GM12801 (cell line): ENCODE results near the gene CTDSPL.

ENCODE experiments used
- TF ChIP-seq, protein P1 (sequence below): IDR thresholded peaks from one replicate; pipeline ENCODE4 v1.5.1; 2011; ENCODE audit warnings: control low read depth; ENCODE audit not compliant: insufficient read length; ENCODE audit errors: extremely low read depth

CTDSPL gene

GRCh38 chr3:37984596-37984995 is 122.9 kb downstream of the CTDSPL start:
- TF ChIP-seq, protein P1, sequence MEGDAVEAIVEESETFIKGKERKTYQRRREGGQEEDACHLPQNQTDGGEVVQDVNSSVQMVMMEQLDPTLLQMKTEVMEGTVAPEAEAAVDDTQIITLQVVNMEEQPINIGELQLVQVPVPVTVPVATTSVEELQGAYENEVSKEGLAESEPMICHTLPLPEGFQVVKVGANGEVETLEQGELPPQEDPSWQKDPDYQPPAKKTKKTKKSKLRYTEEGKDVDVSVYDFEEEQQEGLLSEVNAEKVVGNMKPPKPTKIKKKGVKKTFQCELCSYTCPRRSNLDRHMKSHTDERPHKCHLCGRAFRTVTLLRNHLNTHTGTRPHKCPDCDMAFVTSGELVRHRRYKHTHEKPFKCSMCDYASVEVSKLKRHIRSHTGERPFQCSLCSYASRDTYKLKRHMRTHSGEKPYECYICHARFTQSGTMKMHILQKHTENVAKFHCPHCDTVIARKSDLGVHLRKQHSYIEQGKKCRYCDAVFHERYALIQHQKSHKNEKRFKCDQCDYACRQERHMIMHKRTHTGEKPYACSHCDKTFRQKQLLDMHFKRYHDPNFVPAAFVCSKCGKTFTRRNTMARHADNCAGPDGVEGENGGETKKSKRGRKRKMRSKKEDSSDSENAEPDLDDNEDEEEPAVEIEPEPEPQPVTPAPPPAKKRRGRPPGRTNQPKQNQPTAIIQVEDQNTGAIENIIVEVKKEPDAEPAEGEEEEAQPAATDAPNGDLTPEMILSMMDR: no peak

DNA sequence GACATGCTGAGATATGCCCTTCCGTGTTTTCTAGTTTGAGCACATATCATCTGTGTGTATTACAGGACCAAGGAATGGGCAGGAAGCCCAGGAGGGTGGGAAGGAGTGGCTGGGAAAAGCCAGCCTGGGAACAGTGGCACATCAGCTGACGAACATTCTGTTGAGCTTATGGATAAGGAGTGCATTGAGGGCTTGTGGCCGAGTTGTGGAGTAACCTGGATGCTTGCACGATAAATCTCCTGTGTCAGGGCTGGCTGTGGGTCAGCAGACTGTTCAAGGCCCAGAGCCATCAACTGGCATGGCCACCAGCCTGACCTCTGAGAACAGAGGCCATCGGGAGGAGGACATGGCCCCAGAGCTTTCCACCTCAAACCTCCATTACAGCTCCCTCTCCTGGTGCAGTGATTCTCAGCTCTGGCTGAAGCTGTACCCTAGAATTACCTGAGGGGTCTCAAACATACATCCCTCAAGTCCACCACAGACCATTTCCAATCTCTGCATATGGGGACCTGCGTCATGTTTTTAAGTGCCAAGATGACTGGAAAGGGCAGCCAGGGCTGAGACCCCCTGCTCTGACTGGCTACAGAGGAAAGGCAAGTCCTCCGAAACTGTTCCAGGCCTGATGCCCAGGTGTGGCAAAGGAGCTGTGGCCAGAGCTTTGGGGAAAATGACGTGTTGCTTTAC is 124.1 kb downstream of the CTDSPL start:
- TF ChIP-seq, protein P1: no peak

DNA sequence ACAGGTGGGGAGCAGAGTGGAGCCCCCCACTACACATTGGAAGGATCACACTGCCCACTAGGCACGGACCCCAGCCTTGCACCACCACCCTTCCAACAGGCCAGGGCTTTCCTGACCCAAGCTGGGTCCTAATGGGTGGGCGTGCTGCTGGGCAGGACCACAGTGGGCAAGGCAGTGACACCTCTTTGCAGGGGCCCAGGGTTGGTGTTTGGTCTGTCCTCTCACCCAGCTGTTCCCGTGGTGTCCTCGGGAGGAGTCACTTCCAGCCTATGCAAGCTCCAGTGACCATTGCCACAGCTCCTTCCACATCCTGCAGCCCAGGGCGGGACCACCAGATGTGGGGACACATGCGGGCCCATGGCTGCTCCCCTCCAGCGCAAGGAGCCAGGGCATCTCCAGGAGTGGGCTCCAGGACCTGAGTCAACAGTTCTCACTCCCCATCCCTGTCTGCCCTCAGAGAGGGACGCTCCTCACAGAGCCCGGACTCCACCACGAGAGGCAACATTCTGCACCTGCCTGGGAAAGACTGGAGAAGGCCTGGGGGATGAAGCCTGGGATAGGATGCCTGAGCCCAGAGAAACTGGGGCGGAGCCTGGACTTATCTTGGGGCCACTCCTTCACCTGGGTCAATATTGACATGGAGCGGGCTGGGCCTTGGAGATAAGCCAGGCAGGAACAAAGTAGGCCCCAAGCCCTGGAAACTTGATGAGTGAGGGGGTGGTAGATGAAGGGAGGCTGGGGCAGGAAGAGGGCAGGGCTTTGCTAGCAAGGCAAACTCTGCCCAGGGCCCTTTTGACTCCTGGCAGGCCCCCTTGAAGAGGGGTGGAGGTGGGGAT is 125.0 kb downstream of the CTDSPL start:
- TF ChIP-seq, protein P1: no peak

DNA sequence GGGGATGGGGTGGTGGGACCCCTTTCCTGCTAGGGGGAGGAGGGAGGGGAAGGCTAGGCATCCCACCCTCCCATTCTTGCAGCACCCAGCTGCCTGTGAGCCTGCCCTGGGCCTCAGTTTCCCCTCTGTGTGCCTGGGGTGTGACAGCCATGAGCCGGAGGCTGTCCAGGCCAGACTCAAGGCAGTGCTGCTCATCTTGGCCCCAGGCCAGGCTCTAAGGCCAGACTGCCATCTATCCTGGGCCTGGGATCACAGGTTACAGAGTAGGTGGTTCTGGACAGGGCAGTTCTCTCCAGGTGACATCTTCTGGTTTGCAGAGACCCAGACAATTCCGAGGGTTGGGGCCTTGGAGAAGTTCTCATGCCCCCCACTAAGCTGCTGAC is 125.6 kb downstream of the CTDSPL start:
- TF ChIP-seq, protein P1: no peak

DNA sequence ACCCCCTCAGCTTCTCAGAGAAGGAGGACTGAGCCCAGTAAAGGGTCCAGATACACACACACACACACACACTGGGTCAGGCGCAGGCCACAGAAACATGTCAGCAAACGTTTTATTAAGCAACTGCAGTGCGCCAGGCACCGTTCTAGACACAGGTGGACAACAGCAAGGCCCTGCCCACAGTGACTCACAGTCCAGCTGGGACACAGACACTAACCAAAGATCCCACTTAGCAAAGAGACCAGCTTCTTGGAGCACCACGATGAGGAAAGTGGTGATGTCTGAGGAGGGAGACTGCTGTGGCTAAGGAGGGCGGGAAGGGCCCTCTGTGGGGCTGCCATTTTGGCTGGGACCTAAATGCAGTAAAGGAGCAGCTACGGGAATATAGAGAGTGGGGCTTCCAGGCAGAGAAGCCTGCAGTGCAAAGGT is 126.1 kb downstream of the CTDSPL start:
- TF ChIP-seq, protein P1: no peak

DNA sequence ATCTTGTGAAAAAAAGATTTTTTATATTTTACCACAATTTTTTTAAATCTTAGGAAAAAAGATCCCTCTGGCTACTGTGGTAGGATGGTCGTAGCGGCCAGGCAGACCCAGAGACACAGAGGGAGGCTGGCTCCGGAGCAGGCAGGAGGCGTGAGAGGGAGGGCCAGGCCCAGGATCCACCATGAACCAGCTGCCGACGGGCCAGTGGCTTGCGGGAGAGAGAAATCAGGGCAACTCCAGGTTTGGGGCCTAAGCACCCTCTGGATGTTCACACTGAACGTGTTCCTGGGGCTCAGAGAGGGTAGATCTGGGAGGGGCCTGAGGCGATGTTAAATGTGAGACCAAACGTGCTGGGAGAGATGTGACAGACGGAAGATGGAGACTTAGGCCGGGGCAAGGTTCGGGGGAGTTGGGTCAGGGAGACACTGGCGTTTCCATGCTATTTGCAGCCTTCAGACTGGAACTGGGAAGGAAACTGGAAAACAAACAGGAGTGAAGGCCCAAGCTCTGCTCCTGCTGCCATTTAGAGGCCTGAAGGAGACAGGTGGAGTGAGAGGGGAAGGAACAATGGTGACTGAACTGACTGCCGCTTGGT is 127.3 kb downstream of the CTDSPL start:
- TF ChIP-seq, protein P1: no peak

- TF ChIP-seq, protein P1: no peak
These were observed 128.3 kb downstream of the CTDSPL start for GRCh38 chr3:37989821-37990480.
